Karpas-422 (cell line): Measurements from ENCODE around the gene TTC9. TPM values are rescaled to one million over a fixed set of nuclear protein-coding genes. Genes with fewer than 3 reads are reported as not detected.

Experiments
- DNase-seq: peaks from one replicate; pipeline ENCODE4 v3.0.0-alpha.2; 2015
- H2AFZ ChIP-seq: fragments of 200-600 bp; sonication (generic); 2 replicates; pipeline ENCODE4 v1.6.1; 2014; ENCODE audit warnings: antibody characterized with exemption, low read length, mixed read lengths
- H3K27ac ChIP-seq: fragments of 200-600 bp; sonication (generic); 2 replicates; pipeline ENCODE4 v1.5.1; 2014; ENCODE audit warnings: mild to moderate bottlenecking, low read length, moderate library complexity
- H3K27me3 ChIP-seq: fragments of 200-600 bp; sonication (generic); 2 replicates; pipeline ENCODE4 v1.6.1; 2014; ENCODE audit warnings: low read length, mixed read lengths
- H3K36me3 ChIP-seq: fragments of 200-600 bp; sonication (generic); 2 replicates; pipeline ENCODE4 v1.6.1; 2014; ENCODE audit warnings: low read length, mixed read lengths; ENCODE audit not compliant: insufficient read depth
- H3K4me1 ChIP-seq: fragments of 200-600 bp; sonication (generic); 2 replicates; pipeline ENCODE4 v1.6.1; 2014; ENCODE audit warnings: mild to moderate bottlenecking, low read length, mixed read lengths
- H3K4me2 ChIP-seq: fragments of 200-600 bp; sonication (generic); 2 replicates; pipeline ENCODE4 v1.6.1; 2014; ENCODE audit warnings: low read length, low read depth, mild to moderate bottlenecking; ENCODE audit not compliant: poor library complexity, severe bottlenecking
- H3K4me3 ChIP-seq: fragments of 200-600 bp; sonication (generic); 2 replicates; pipeline ENCODE4 v1.5.1; 2014; ENCODE audit warnings: mild to moderate bottlenecking, antibody characterized with exemption, low read length, mixed read lengths
- H3K79me2 ChIP-seq: fragments of 200-600 bp; sonication (generic); 2 replicates; pipeline ENCODE4 v1.6.1; 2014; ENCODE audit warnings: mild to moderate bottlenecking, low read length, mixed read lengths
- H3K9ac ChIP-seq: fragments of 200-600 bp; sonication (generic); 2 replicates; pipeline ENCODE4 v1.6.0; 2014; ENCODE audit warnings: low read length
- H3K9me2 ChIP-seq: fragments of 200-600 bp; sonication (generic), shearing (Covaris generic); replicated peaks from 2 replicates; pipeline ENCODE4 v1.6.0; 2014; ENCODE audit warnings: mild to moderate bottlenecking, low read length, moderate library complexity; ENCODE audit not compliant: insufficient read depth
- H3K9me3 ChIP-seq: fragments of 300-700, 200-600 bp; sonication (generic); 2 replicates; pipeline ENCODE4 v1.6.1; 2014; ENCODE audit warnings: low read length, mixed read lengths
- H4K20me1 ChIP-seq: fragments of 200-600 bp; sonication (generic); 2 replicates; pipeline ENCODE4 v1.6.1; 2014; ENCODE audit warnings: mild to moderate bottlenecking, antibody characterized with exemption, low read length, low read depth; ENCODE audit not compliant: insufficient read depth
- total RNA-seq: library from RNA; depleted of rRNA; stranded (reverse); fragments of >200 nt; shearing (Covaris generic); gene quantifications from 2 replicates; pipeline ENCODE4 v1.2.3, GENCODE V29; 2014; ENCODE audit warnings: low replicate concordance

TTC9 gene
- total RNA-seq, 1 experiment from 2014 or later: 6.1 TPM

DNA sequence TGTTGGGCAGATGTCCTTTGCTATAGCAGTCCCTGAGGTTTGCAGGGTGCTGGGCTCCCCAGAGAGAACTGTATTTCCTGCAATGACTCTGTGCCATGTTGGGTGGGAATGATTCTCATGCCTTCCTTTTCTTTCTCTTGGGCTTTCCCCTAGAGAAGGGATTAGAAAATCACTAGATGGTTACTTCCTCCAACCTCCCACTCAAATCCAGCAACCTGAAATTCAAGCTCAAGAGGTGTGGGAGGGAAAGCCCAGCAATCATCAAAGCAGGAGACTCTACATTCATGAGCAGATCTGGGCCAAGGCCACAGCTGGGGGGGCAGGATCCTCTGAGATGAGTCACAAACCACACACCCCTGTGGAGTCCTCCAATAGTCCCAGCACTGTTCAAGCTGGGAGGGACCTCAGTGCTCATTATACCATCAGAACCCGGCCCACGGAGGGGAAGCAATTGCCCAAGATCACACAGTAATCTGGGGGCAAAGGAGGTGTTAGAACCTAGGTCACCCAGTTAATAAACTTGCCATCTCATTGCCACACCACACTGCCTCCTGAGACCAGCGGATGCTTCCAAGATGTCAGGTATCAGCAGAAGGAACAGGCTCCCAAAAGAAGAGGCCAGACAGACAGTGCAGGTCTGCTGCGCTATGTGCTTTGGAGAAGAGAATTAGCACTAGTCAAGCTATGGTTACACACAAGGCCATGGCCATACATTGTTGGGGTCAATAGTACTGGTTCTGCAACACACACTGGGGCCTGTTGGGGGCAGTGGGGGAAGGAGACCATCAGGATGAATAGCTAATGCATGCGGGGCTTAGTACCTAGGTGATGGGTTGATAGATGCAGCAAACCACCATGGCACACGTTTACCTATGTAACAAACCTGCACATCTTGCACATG lies 65.7 kb downstream of the TTC9 start:
- Histone ChIP-seq H2AFZ (no peak overlapping the region), H4K20me1 (no peaks in the 10 kb centered on the region), H3K27me3 (no peaks in the 10 kb centered on the region), H3K9me2 (no peaks in the 10 kb centered on the region), H3K4me3 (no peak overlapping the region), H3K79me2 (no peaks in the 10 kb centered on the region), H3K36me3 (no peaks in the 10 kb centered on the region), H3K4me1 (no peaks in the 10 kb centered on the region), H3K4me2 (no peak overlapping the region), H3K27ac (no peak overlapping the region), H3K9ac (no peak overlapping the region), H3K9me3 (no peaks in the 10 kb centered on the region)
- peak; percentile 46 for DNase-seq

DNA sequence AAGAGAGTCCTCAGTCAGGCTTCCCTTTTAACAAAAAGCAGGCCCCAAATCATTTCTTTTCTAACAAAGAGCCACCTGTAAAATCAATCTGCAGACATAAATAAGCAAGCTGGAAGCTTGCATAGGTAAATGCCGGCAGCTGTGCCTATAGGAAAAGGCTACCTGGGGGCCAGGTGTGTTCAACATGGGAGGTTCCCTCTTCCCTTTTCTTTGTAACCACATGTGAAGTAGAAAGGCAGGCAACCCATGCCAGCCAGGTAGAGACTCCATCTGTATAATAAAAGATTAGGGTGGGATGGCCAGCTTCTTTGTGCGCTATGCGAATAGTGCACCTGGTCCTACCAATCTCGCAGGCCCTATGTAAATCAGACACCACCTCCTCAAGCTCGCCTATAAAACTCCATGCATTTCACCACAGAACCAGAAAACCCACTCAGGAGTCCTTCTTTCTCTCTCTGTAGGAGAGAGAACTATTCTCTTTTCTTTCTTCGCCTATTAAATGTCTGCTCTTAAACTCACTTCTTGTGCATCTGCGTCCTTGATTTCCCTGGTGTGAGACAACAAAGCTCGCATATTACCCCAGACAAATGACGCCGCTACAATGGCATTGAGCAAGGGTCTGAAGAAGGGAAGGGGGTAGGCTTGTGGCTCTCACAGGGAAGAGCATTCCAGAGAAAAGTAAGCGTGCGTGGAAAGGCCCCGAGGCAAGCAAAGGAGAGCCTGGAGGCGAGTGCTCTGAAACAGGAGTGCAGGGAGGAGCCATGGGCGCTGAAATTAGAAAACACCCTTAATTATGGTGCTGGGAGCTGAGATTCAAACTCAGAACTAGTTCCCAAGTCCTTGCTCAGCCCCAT lies 67.2 kb downstream of the TTC9 start:
- H3K4me1 ChIP-seq: no peaks in the 10 kb centered on the region
- H2AFZ ChIP-seq: no peak overlapping the region
- no peaks in the 10 kb centered on the region for H3K79me2 ChIP-seq
- no peak overlapping the region for H3K4me3 ChIP-seq
- H3K36me3 ChIP-seq: no peaks in the 10 kb centered on the region
- no peak overlapping the region for H3K27ac ChIP-seq
- H3K9me2 ChIP-seq: no peaks in the 10 kb centered on the region
- no peak overlapping the region for H3K4me2 ChIP-seq
- no peak overlapping the region for H3K9ac ChIP-seq
- no peaks in the 10 kb centered on the region for H4K20me1 ChIP-seq
- no peaks in the 10 kb centered on the region for H3K9me3 ChIP-seq
- H3K27me3 ChIP-seq: no peaks in the 10 kb centered on the region
- DNase-seq: no peak

DNA sequence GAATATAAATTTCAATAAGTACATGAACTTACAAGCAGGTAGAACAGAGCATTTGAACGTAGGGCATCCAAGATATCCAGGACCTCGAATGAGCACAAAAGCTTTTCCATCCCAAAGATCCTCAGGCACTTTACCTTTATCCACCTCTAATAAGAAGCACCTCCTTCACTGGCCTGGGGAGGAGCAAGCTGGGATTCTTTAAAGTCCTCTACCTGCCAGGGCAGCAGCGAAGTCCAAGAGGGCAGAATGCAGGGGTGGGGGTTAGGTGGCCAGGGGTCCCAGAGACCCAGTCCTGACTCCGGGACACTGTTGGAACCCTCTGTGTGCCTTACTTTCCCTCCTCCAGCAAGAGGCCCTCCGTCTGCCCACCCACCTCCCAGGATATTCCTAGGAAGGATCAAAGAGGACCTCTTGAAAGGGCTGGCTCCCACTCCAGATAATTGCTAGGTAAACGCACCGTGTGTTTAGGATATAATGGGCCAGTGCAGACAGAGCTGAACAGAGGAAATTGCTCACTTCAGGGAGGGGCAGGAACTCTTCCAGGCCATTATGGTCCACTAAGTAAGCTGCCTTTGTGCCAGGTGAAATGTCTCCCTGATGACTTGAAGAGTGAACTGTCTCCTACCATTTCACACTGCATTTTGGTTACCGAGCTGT lies 68.1 kb downstream of the TTC9 start:
- Histone ChIP-seq H3K36me3 (no peaks in the 10 kb centered on the region), H3K4me1 (no peaks in the 10 kb centered on the region), H4K20me1 (no peaks in the 10 kb centered on the region), H3K79me2 (no peaks in the 10 kb centered on the region), H3K9me2 (no peaks in the 10 kb centered on the region), H3K27me3 (no peaks in the 10 kb centered on the region), H3K27ac (no peak overlapping the region), H3K4me2 (no peak overlapping the region), H2AFZ (no peak overlapping the region), H3K9ac (no peak overlapping the region), H3K4me3 (no peak overlapping the region), H3K9me3 (no peaks in the 10 kb centered on the region)
- DNase-seq: no peak

DNA sequence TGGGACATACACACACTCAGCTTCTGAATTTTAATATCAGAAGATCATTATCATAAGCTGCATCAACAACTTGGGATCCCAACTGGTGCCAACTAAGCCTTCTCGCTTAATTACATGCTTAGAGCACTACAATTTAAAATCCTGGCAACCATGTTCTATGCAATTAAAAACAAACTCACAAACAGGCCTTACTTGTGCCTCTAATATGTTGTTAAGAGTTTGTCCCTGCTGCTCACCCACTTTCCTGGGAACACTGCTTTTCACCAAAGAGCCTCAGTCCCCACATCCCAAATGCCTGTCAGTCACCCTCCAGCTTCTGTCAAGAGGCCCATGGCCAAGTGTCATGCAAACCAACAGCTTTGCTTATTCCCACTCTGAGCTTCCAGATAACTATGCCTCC lies 69.7 kb downstream of the TTC9 start:
- Histone ChIP-seq H3K27ac (no peak overlapping the region), H3K79me2 (no peaks in the 10 kb centered on the region), H2AFZ (no peak overlapping the region), H3K9me2 (no peaks in the 10 kb centered on the region), H3K4me1 (no peaks in the 10 kb centered on the region), H3K9me3 (no peaks in the 10 kb centered on the region), H3K27me3 (no peaks in the 10 kb centered on the region), H3K36me3 (no peaks in the 10 kb centered on the region), H3K4me2 (no peak overlapping the region), H4K20me1 (no peaks in the 10 kb centered on the region), H3K4me3 (no peak overlapping the region), H3K9ac (no peak overlapping the region)
- DNase-seq: no peak

DNA sequence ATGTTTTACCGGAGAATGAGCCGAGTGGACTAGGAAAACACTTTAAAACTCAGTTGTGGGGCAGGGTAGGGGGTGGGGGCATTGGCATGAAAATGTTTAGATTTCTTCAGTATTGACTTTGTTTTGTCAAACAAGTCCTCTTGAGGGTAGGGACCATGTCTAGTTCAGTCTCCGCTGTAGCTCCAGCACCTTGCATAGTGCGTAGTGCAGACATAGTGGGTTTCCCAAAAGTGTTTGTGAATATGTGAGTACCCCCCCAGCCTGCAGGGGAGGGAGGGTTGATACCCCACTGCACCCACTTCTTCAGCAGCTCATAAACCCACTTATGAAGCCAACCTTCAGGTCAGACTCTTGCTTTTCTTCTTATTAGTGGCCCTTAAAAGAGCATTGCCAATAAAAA lies 71.4 kb downstream of the TTC9 start:
- no peak overlapping the region for H3K9ac ChIP-seq
- H2AFZ ChIP-seq: no peak overlapping the region
- H3K27me3 ChIP-seq: no peaks in the 10 kb centered on the region
- H3K36me3 ChIP-seq: no peaks in the 10 kb centered on the region
- no peaks in the 10 kb centered on the region for H4K20me1 ChIP-seq
- H3K79me2 ChIP-seq: no peaks in the 10 kb centered on the region
- DNase-seq: no peak
- no peak overlapping the region for H3K4me2 ChIP-seq
- no peak overlapping the region for H3K27ac ChIP-seq
- no peaks in the 10 kb centered on the region for H3K9me2 ChIP-seq
- no peaks in the 10 kb centered on the region for H3K4me1 ChIP-seq
- no peaks in the 10 kb centered on the region for H3K9me3 ChIP-seq
- H3K4me3 ChIP-seq: no peak overlapping the region

DNA sequence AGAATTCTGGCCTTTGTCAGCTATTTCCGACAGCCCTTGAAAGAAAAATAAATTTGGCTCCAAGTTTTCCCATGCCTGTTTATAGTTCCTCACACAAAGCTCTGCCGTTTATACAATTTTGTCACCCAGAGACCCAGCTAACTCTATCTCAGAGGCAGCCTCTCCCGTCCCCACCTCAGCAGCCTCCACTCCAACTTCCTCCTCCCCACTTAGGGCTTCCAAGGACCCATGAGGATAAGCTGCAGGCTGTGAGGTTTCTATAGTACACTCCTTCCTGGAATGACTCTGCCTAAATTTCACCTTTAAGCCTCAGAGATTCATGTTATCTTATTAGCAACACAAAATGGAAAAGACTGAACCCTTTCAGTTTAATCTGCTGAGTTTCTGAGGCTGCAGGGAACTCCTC lies 71.8 kb downstream of the TTC9 start:
- H3K4me2 ChIP-seq: no peak overlapping the region
- H3K36me3 ChIP-seq: no peaks in the 10 kb centered on the region
- H3K27me3 ChIP-seq: no peaks in the 10 kb centered on the region
- DNase-seq: no peak
- no peak overlapping the region for H3K9ac ChIP-seq
- H3K4me1 ChIP-seq: no peaks in the 10 kb centered on the region
- H3K27ac ChIP-seq: no peak overlapping the region
- H2AFZ ChIP-seq: no peak overlapping the region
- no peaks in the 10 kb centered on the region for H3K9me2 ChIP-seq
- H4K20me1 ChIP-seq: no peaks in the 10 kb centered on the region
- H3K4me3 ChIP-seq: no peak overlapping the region
- no peaks in the 10 kb centered on the region for H3K9me3 ChIP-seq
- no peaks in the 10 kb centered on the region for H3K79me2 ChIP-seq

GRCh38 chr14:70714055-70714550 lies 72.4 kb downstream of the TTC9 start:
- Histone ChIP-seq H3K9ac (no peak overlapping the region), H4K20me1 (no peaks in the 10 kb centered on the region), H3K27me3 (no peaks in the 10 kb centered on the region), H3K36me3 (no peaks in the 10 kb centered on the region), H3K79me2 (no peaks in the 10 kb centered on the region), H3K9me2 (no peaks in the 10 kb centered on the region), H3K4me1 (no peaks in the 10 kb centered on the region), H3K4me3 (no peak overlapping the region), H3K9me3 (no peaks in the 10 kb centered on the region), H3K4me2 (no peak overlapping the region), H2AFZ (no peak overlapping the region), H3K27ac (no peak overlapping the region)
- peak; percentile 87 for DNase-seq

DNA sequence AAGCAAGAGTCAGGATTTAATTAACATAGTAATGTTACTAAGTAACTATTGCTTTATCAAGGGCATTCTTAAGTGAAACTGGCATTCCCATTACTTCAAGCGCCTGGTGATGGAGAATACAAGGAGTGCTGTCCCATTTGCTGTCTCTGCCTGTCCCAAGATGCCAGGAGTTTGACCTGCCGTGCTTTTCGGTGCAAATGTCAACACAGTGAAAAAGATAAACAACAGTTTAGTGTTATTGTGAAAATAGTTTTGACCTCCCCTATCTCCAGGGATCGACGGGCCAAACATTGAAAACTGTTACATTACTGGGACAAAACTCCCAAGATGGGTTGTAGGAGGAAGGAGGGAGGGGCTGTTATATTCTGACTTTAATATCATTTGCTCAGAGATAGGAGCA lies 74.8 kb downstream of the TTC9 start:
- H3K4me2 ChIP-seq: no peak overlapping the region
- no peak overlapping the region for H3K9ac ChIP-seq
- no peak overlapping the region for H2AFZ ChIP-seq
- H3K9me3 ChIP-seq: no peaks in the 10 kb centered on the region
- no peaks in the 10 kb centered on the region for H3K79me2 ChIP-seq
- no peaks in the 10 kb centered on the region for H3K9me2 ChIP-seq
- H3K4me3 ChIP-seq: no peak overlapping the region
- H3K4me1 ChIP-seq: no peaks in the 10 kb centered on the region
- H3K36me3 ChIP-seq: no peaks in the 10 kb centered on the region
- no peaks in the 10 kb centered on the region for H4K20me1 ChIP-seq
- no peak overlapping the region for H3K27ac ChIP-seq
- DNase-seq: no peak
- H3K27me3 ChIP-seq: no peaks in the 10 kb centered on the region
